HEK293 (cell line): ENCODE data around the gene ALG1.
"Not testable (repeated sequence)": the region's sequence is repeated elsewhere in the genome, so short reads cannot be mapped to it uniquely, and the experiment has no call there.

ENCODE experiments used
- ATF2 ChIP-seq: fragments of 450-650 bp; formaldehyde crosslinking; IDR thresholded peaks from 2 replicates; pipeline ENCODE4 v1.5.1; 2016; ENCODE audit warnings: missing biosample characterization, missing genetic modification characterization, low read depth
- CTCF ChIP-seq: fragments of 450-650 bp; formaldehyde crosslinking; IDR thresholded peaks from 2 replicates; pipeline ENCODE4 v1.5.1; 2016; ENCODE audit warnings: missing biosample characterization, missing genetic modification characterization
- GLI2 ChIP-seq: fragments of 450-650 bp; formaldehyde crosslinking; IDR thresholded peaks from 2 replicates; pipeline ENCODE4; 2017; ENCODE audit warnings: missing biosample characterization, missing genetic modification characterization, low read depth, borderline replicate concordance
- PATZ1 ChIP-seq: fragments of 450-650 bp; formaldehyde crosslinking; IDR thresholded peaks from 2 replicates; pipeline ENCODE4 v1.5.1; 2016; ENCODE audit warnings: missing biosample characterization, missing genetic modification characterization
- REST ChIP-seq: fragments of 450-650 bp; formaldehyde crosslinking; IDR thresholded peaks from 2 replicates; pipeline ENCODE4 v1.5.1; 2016; ENCODE audit warnings: missing biosample characterization, missing genetic modification characterization
- YY1 ChIP-seq: fragments of 450-650 bp; formaldehyde crosslinking; IDR thresholded peaks from 2 replicates; pipeline ENCODE4 v1.5.1; 2018; ENCODE audit warnings: missing biosample characterization, missing genetic modification characterization
- ZBTB7A ChIP-seq: fragments of 450-650 bp; formaldehyde crosslinking; IDR thresholded peaks from 2 replicates; pipeline ENCODE4 v1.5.1; 2016; ENCODE audit warnings: low read depth, missing biosample characterization, missing genetic modification characterization
- ZNF350 ChIP-seq: fragments of 450-650 bp; formaldehyde crosslinking; IDR thresholded peaks from 2 replicates; pipeline ENCODE4 v1.5.0; 2017; ENCODE audit warnings: missing biosample characterization, mild to moderate bottlenecking, missing genetic modification characterization
- ZNF416 ChIP-seq: fragments of 450-650 bp; formaldehyde crosslinking; IDR thresholded peaks from 2 replicates; pipeline ENCODE4 v1.5.1; 2016; ENCODE audit warnings: missing biosample characterization, missing genetic modification characterization
- ZNF626 ChIP-seq: fragments of 450-650 bp; sonication (Bioruptor Pico); formaldehyde crosslinking; IDR thresholded peaks from 2 replicates; pipeline ENCODE4 v1.5.1; 2018; ENCODE audit warnings: missing biosample characterization, missing genetic modification characterization, inconsistent platforms
- ZNF692 ChIP-seq: fragments of 450-650 bp; formaldehyde crosslinking; IDR thresholded peaks from 2 replicates; pipeline ENCODE4 v1.5.1; 2016; ENCODE audit warnings: missing biosample characterization, missing genetic modification characterization
- ZNF76 ChIP-seq: fragments of 450-650 bp; formaldehyde crosslinking; IDR thresholded peaks from 2 replicates; pipeline ENCODE4; 2016; ENCODE audit warnings: low read depth, missing biosample characterization, missing genetic modification characterization, borderline replicate concordance
- ZNF776 ChIP-seq: fragments of 450-650 bp; formaldehyde crosslinking; IDR thresholded peaks from 2 replicates; pipeline ENCODE4 v1.5.0; 2017; ENCODE audit warnings: missing biosample characterization, missing genetic modification characterization, borderline replicate concordance
- ZSCAN5A ChIP-seq: fragments of 450-650 bp; formaldehyde crosslinking; IDR thresholded peaks from 2 replicates; pipeline ENCODE4 v1.5.1; 2016; ENCODE audit warnings: missing biosample characterization, missing genetic modification characterization

- TF ChIP-seq CTCF (tag by site-specific recombination); GLI2 (tag by site-specific recombination); ZBTB7A; REST (tag by site-specific recombination); ZNF776 (tag by site-specific recombination); ZNF76; ZNF626 (tag by site-specific recombination); ATF2; ZNF692 (tag by site-specific recombination); ZSCAN5A; ZNF416 (tag by site-specific recombination); PATZ1 (tag by site-specific recombination); ZNF350 (tag by site-specific recombination); YY1: not testable (repeated sequence)
These were observed 27.1 kb upstream of the ALG1 start for GRCh38 chr16:5044581-5044980.
